ENCODE data around the gene AFM.
"Not testable (repeated sequence)": the region's sequence is repeated elsewhere in the genome, so short reads cannot be mapped to it uniquely, and the experiment has no call there.

AFM gene

DNA sequence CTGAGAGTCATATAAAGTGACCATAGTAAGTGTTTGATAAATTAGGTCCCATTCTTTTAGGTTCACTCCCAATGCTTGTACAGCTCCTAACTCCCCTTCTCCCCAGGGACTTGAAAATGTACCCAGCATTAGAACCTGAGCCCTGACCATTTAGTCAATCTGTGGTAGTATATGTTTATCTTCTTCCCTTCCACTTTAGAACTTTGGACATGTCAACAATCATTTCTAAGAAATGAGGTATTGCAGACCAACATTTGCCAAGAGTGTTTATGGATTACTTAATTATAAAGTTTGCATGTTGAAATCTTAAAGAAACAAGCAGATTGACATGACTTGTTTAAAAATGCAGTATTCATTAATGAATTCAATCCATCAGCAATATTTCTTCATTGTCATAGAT lies 26.0 kb downstream of the AFM start:
- DNase-seq, result no peak

DNA sequence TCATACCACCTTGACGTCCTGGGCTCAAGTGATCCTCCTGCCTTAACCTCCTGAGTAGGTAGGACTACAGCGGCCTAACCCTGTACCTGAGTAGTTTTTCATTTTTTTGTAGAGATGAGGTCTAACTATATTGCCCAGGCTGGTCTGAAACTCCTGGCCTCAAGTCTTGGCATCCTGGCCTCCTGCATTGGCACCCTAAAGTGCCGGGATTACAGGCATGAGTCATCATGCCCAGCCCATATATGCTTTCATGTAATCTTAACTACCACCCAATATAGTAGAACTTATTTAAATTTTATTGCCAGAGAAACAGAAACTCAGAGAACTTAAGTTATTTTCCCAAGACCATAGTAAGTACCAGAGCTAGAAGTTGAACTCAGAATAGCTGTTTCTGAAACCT lies 27.1 kb downstream of the AFM start:
- DNase-seq, result no peak

- no peak for DNase-seq
Measured at GRCh38 chr4:73518340-73518739, 36.8 kb downstream of the AFM start.

- no peak for DNase-seq
Measured at GRCh38 chr4:73520821-73521220, 39.3 kb downstream of the AFM start.

DNA sequence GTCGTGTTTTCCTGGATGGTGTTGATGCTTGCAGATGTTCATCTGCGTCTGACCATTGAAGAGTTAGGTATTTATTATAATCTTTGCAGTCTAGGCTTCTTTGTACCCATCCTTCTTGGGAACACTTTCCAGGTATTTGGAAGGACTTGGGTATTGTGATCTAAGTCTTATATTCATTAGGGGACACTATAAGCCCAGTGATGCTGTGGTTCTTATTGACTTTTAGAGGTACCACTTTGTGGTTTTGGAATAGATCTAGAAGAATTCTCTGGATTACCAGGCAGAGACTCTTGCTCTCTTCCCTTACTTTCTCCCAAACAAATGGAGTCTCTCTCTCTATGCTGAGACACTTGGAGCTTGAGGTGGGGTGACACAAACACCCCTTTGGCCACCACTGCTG lies 41.6 kb downstream of the AFM start:
- DNase-seq, result no peak

DNA sequence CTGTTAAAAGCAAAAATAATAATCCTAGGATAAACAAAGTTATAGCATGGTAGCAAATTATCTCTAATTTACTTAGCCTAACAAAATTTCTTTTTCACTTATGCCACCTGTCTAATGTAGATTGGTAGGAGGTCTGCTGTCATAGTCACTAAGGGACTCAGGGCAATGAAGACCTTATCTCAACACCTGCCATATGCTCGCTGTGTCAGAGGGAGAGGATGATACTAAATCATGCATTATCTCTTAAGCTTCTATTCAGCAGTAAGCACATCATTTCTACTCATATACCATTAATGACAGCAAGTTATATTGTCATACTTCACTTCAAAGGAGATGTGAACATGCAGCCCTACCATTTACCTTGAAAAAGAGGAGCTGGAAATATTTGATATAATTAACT lies 44.1 kb downstream of the AFM start:
- DNase-seq, result no peak

- DNase-seq, result no peak
Measured at GRCh38 chr4:73527196-73527595, 45.7 kb downstream of the AFM start.

DNA sequence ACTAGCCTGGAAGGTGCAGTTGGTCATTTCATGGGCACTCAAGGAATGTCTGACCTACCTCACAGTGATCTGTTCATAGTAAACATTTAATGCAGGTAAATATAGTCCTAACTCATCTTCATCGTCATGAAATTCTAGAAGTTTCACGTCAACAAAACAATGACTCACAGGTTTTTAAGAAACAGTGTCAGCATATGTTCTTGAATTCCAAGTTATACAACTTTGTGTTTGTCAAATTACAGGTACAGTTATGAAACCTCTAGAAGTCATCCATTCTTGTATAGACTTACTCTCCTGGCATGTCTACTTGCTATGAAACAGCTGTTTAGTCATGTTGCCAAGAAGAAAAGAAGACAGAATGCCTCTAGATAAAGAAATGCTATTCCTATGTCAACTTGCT lies 46.6 kb downstream of the AFM start:
- no peak for DNase-seq

GRCh38 chr4:73533515-73534422 lies 52.2 kb downstream of the AFM start:
- no peak for DNase-seq

GRCh38 chr4:73538162-73538561 lies 56.6 kb downstream of the AFM start:
- no peak for DNase-seq

- no peak for DNase-seq
Measured at GRCh38 chr4:73539386-73539785, 57.8 kb downstream of the AFM start.

GRCh38 chr4:73540826-73541225 lies 59.3 kb downstream of the AFM start:
- no peak for DNase-seq

DNA sequence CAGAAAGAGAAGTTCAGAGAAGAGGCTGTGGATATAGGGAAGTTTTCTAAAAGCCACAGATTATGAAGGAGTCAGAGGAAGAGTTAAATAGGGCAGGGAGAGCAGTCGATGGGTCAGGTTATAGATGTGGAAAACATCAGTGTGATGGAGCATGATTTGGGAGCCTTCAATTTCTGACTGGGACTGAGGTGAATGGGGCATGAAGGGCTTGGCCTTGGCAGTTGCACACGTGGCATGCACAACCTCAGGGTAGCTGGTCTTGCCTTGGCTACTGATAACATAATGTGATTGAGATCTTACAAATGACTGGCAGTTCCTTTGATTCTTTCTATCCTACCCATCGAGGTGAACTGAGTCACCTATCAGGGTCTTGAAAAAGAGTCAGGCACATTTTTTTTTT lies 59.7 kb downstream of the AFM start:
- no peak for DNase-seq

- no peak for DNase-seq
Measured at GRCh38 chr4:73544620-73545019, 63.1 kb downstream of the AFM start.

DNA sequence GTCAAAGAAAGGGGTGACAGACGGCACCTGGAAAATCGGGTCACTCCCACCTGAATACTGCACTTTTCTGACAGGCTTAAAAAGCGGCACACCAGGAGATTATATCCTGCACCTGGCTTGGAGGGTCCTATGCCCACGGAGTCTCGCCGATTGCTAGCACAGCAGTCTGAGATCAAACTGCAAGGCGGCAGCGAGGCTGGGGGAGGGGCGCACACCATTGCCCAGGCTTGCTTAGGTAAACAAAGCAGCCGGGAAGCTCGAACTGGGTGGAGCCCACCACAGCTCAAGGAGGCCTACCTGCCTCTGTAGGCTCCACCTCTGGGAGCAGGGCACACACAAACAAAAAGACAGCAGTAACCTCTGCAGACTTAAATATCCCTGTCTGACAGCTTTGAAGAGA lies 69.3 kb downstream of the AFM start:
- not testable (repeated sequence) for DNase-seq

Measured in NCI-H446 treated with DMSO at 0.1 percent for 48 hours (cell line).